Keratinocyte (primary cell): ENCODE measurements around the gene DSCAML1.
A peak's percentile ranks its signal among the peaks of the same experiment; 100 is the strongest.

ENCODE experiments used
- CTCF ChIP-seq, 3 experiments: IDR thresholded peaks in 1 of 3; conservative IDR thresholded peaks in 1 of 3; optimal IDR thresholded peaks in 1 of 3; 2 replicates in 2 of 3; 3 replicates in 1 of 3; pipeline versions ENCODE3 to v1.5.1; 2011; ENCODE audit warnings: low read length in 3 of 3, mild to moderate bottlenecking in 3 of 3, moderate library complexity in 2 of 3, control low read depth in 1 of 3, inconsistent platforms in 1 of 3; ENCODE audit not compliant: insufficient read depth in 2 of 3; ENCODE audit errors: extremely low read depth in 1 of 3
- EZH2 ChIP-seq: IDR thresholded peaks from one replicate; pipeline ENCODE4 v1.6.1; 2012; ENCODE audit warnings: inconsistent platforms, mild to moderate bottlenecking, low read length, moderate library complexity

GRCh38 chr11:117819096-117820040 is 22.4 kb upstream of the DSCAML1 start:
- TF ChIP-seq CTCF (optimal IDR thresholded peaks at IDR 0.05 in 1 of 3, IDR thresholded peaks at IDR 0.05 in 1 of 3, conservative IDR thresholded peaks at IDR 0.05 in 1 of 3; ENCODE audit: extremely low read depth in 1 of 3, insufficient read depth in 2 of 3, low read length in 3 of 3) (peak; percentile 56 to 67 (median 62)), EZH2 (no peak)
